ENCODE results near the gene SRCIN1.

GRCh38 chr17:38616361-38616760, 10.6 kb upstream of the SRCIN1 start:
- TF ChIP-seq CTCF (IDR thresholded peaks at IDR 0.05): no peak
- TF ChIP-seq POLR2A (IDR thresholded peaks at IDR 0.05): no peak
